ENCODE results near the gene ATP11A.

The ATP11A gene

DNA sequence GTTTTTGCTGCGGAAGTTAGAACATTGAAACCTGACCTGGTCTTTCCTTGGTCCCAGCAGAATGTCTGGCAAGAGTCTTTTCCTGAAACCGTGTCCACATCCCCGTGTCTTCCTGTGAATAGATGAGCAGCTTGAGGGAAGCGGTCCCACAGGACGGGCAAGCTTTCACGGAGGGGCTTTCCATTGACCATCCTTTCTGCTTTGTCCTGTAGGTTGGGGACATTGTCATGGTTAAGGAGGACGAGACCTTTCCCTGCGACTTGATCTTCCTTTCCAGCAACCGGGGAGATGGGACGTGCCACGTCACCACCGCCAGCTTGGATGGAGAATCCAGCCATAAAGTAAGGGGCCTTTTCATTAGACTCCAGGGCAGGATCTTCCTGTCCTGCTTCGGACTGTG lies 126.0 kb downstream of the ATP11A start:
- no peak overlapping the region for H3K4me2 ChIP-seq (ENCODE audit: low read depth, low read length)
- no peak overlapping the region for H3K9ac ChIP-seq (ENCODE audit: low read length)
- no peak for TF ChIP-seq EZH2phosphoT487 (IDR thresholded peaks at IDR 0.05; ENCODE audit: low read length)
- TF ChIP-seq EZH2 (optimal IDR thresholded peaks at IDR 0.05; ENCODE audit: low read depth, low read length) = no peak
- TF ChIP-seq, protein P1, sequence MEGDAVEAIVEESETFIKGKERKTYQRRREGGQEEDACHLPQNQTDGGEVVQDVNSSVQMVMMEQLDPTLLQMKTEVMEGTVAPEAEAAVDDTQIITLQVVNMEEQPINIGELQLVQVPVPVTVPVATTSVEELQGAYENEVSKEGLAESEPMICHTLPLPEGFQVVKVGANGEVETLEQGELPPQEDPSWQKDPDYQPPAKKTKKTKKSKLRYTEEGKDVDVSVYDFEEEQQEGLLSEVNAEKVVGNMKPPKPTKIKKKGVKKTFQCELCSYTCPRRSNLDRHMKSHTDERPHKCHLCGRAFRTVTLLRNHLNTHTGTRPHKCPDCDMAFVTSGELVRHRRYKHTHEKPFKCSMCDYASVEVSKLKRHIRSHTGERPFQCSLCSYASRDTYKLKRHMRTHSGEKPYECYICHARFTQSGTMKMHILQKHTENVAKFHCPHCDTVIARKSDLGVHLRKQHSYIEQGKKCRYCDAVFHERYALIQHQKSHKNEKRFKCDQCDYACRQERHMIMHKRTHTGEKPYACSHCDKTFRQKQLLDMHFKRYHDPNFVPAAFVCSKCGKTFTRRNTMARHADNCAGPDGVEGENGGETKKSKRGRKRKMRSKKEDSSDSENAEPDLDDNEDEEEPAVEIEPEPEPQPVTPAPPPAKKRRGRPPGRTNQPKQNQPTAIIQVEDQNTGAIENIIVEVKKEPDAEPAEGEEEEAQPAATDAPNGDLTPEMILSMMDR (IDR thresholded peaks at IDR 0.05; ENCODE audit: low read length) = no peak
- no peak overlapping the region for H3K4me3 ChIP-seq (ENCODE audit: low read length)
- no peak overlapping the region for H2AFZ ChIP-seq (ENCODE audit: low read length)
- H3K79me2 ChIP-seq (ENCODE audit: low read length) = no peaks in the 10 kb centered on the region
- no peaks in the 10 kb centered on the region for H3K9me2 ChIP-seq (replicated peaks; ENCODE audit: insufficient read depth, low read length)
- H3K36me3 ChIP-seq (replicated peaks; ENCODE audit: insufficient read depth, low read length) = no peaks in the 10 kb centered on the region; the same call in 1 of the 2 replicates
- H3K27ac ChIP-seq (ENCODE audit: low read length) = no peak overlapping the region
- no peaks in the 10 kb centered on the region for H3K4me1 ChIP-seq (ENCODE audit: low read length)
- DNase-seq = no peak
- no peaks in the 10 kb centered on the region for H3K27me3 ChIP-seq (replicated peaks; ENCODE audit: insufficient read depth, low read length)
- H4K20me1 ChIP-seq (ENCODE audit: insufficient read depth, low read length) = no peaks in the 10 kb centered on the region
- H3F3A ChIP-seq (ENCODE audit: insufficient read depth, low read length) = no peaks in the 10 kb centered on the region
- H3K9me3 ChIP-seq (replicated peaks; ENCODE audit: insufficient read depth, low read length) = no peaks in the 10 kb centered on the region

DNA sequence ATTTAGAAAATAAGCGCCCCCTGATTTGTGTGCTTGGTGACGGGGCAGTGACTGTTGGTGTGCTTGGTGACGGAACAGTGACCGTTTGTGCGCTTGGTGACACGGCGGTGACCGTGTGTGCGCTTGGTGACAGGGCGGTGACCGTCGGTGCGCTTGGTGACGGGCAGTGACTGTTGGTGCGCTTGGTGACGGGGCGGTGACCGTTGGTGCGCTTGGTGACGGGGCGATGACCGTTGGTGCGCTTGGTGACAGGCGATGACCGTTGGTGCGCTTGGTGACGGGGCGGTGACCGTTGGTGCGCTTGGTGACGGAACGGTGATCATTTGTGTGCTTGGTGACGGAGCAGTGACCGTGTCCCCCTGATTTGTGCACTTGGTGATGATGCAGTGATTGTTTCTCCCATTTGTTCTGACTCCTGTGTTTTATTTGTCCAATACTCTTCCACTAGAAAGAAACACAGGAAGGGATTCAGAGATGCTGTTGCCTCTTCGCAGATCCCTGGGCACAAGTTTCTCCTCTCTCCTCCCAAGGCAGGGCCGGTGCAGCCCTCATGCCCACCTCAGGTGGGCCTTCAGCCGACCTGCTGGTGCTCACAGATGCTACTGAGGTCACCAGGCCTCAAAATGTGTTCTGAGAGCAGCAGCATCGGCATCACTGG lies 128.3 kb downstream of the ATP11A start:
- no peaks in the 10 kb centered on the region for H3K9me2 ChIP-seq (replicated peaks; ENCODE audit: insufficient read depth, low read length)
- no peak overlapping the region for H2AFZ ChIP-seq (ENCODE audit: low read length)
- no peak overlapping the region for H3K27ac ChIP-seq (ENCODE audit: low read length)
- TF ChIP-seq EZH2phosphoT487 (IDR thresholded peaks at IDR 0.05; ENCODE audit: low read length) = no peak
- TF ChIP-seq, protein P1 (IDR thresholded peaks at IDR 0.05; ENCODE audit: low read length) = no peak
- TF ChIP-seq EZH2 (optimal IDR thresholded peaks at IDR 0.05; ENCODE audit: low read depth, low read length) = no peak
- no peaks in the 10 kb centered on the region for H3K4me1 ChIP-seq (ENCODE audit: low read length)
- no peaks in the 10 kb centered on the region for H4K20me1 ChIP-seq (ENCODE audit: insufficient read depth, low read length)
- no peak for DNase-seq
- no peaks in the 10 kb centered on the region; the same call in 1 of the 2 replicates for H3K36me3 ChIP-seq (replicated peaks; ENCODE audit: insufficient read depth, low read length)
- H3K4me2 ChIP-seq (ENCODE audit: low read depth, low read length) = no peak overlapping the region
- H3K27me3 ChIP-seq (replicated peaks; ENCODE audit: insufficient read depth, low read length) = no peaks in the 10 kb centered on the region
- H3K79me2 ChIP-seq (ENCODE audit: low read length) = no peaks in the 10 kb centered on the region
- no peaks in the 10 kb centered on the region for H3F3A ChIP-seq (ENCODE audit: insufficient read depth, low read length)
- no peak overlapping the region for H3K9ac ChIP-seq (ENCODE audit: low read length)
- H3K4me3 ChIP-seq (ENCODE audit: low read length) = no peak overlapping the region
- H3K9me3 ChIP-seq (replicated peaks; ENCODE audit: insufficient read depth, low read length) = no peaks in the 10 kb centered on the region

DNA sequence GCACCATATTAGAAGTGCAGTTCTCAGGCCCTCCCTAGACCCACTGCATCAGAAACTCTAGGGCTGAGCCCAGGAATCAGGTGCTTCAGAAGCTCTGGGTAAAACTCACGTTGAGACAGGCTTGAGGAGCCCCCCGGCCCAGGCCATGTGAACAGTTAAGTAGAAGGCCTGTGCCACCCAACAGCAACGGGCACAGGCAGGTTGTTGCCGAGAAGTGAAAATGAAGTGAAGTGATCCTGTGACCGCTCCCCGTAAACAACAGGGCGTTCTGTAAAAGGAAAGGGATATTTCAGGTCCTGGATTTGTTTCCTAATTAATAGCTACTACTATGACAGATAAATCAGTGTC lies 128.8 kb downstream of the ATP11A start:
- no peaks in the 10 kb centered on the region for H4K20me1 ChIP-seq (ENCODE audit: insufficient read depth, low read length)
- no peak overlapping the region for H3K4me3 ChIP-seq (ENCODE audit: low read length)
- H3K36me3 ChIP-seq (replicated peaks; ENCODE audit: insufficient read depth, low read length) = no peaks in the 10 kb centered on the region; the same call in 1 of the 2 replicates
- no peaks in the 10 kb centered on the region for H3F3A ChIP-seq (ENCODE audit: insufficient read depth, low read length)
- H3K27me3 ChIP-seq (replicated peaks; ENCODE audit: insufficient read depth, low read length) = no peaks in the 10 kb centered on the region
- H3K9ac ChIP-seq (ENCODE audit: low read length) = no peak overlapping the region
- H3K4me1 ChIP-seq (ENCODE audit: low read length) = no peaks in the 10 kb centered on the region
- TF ChIP-seq, protein P1 (IDR thresholded peaks at IDR 0.05; ENCODE audit: low read length) = no peak
- TF ChIP-seq EZH2phosphoT487 (IDR thresholded peaks at IDR 0.05; ENCODE audit: low read length) (no peak), EZH2 (optimal IDR thresholded peaks at IDR 0.05; ENCODE audit: low read depth, low read length) (no peak)
- no peaks in the 10 kb centered on the region for H3K9me3 ChIP-seq (replicated peaks; ENCODE audit: insufficient read depth, low read length)
- no peak overlapping the region for H3K27ac ChIP-seq (ENCODE audit: low read length)
- no peak for DNase-seq
- no peak overlapping the region for H3K4me2 ChIP-seq (ENCODE audit: low read depth, low read length)
- H3K79me2 ChIP-seq (ENCODE audit: low read length) = no peaks in the 10 kb centered on the region
- H3K9me2 ChIP-seq (replicated peaks; ENCODE audit: insufficient read depth, low read length) = no peaks in the 10 kb centered on the region
- no peak overlapping the region for H2AFZ ChIP-seq (ENCODE audit: low read length)
